GM19463 (cell line): ENCODE results near the gene BRINP1.

ENCODE experiments used
- ATAC-seq: cut with Tn5 transposase; IDR thresholded peaks from one replicate; pipeline ENCODE4 v1.9.1; 2021; ENCODE audit warnings: mild to moderate bottlenecking, moderate library complexity; ENCODE audit not compliant: unreplicated experiment

Gene BRINP1

DNA sequence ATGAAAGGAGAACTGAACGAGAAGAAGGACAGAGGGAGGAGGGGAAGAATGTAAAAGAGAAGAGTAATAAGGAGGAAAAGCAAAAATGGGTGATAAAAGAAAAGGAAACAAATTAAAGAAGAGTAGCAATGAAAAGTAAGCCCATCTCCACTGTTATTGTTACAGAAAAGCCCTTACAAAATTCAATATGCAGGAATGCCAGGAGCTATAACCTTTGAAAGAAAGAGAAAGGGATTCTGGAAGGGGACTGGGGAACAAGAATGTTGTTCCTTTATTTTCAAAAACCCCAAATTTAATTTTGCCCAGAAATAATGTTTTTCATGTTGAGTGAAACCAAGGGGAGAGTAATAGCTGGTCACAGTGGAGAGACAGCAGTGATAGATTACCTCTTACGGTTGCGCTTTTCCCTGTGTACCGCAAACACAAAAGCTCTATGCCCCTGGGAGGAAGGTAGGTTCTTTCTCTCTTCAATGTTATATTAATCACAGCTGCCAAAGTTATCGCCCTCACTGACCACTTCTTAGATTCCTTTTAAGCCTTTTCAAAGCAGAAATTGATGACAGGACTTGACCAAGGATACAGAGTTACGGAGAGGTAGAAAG is 86.7 kb downstream of the BRINP1 start:
- ATAC-seq = no peak

DNA sequence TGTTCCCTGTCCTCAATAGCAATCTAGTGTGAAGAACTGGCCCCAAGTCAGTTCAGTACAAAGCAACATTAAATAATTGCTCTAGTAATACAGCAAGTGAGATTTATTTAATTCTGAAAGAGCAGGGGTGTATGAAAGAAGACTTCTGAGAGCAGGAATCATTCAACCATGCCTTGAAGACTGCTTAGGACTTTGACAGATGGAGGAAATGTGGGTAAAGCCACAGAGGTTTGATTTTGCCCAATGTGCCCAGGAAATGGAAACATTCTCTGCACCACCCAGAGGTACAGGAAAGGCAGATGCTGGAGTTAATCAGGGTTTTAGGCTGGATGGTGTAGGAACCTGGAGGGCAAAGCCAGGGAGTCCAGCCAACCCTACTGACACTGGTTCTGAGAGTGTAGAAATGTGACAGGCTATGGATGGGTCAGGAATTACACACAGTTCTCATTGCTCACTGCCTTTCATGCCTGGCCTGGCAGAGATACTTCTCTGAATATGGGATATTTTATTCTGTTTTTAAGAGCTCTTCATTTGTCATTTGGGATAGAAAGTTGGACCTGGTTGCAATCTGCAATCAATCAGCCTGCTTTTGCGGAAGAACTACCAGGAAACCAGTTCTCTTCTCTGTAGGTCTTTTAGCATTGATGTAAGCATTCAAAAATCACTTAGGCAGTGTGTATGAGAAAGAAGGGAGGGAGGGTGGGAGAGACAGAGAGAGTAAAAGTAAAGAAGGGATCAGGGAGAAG is 88.3 kb downstream of the BRINP1 start:
- no peak for ATAC-seq

DNA sequence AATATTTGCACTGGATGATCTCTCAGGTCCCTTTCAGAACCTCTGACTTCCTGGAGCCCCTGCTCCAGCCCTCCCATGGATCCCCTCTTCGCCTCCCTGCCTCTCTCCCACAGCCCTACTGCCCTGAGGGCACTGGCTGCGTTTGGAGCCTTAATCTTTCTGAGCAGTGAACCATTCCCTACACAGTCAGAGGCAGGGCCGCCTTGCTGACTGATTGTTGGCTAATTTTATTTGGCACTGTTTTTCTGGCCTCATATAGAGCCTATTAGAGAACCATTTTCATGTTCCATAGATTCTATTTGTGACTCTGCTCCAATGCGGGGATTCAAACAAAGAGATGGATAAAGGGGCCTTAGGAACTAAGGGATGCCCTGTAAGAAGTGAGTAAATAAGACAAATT is 91.1 kb downstream of the BRINP1 start:
- no peak for ATAC-seq

DNA sequence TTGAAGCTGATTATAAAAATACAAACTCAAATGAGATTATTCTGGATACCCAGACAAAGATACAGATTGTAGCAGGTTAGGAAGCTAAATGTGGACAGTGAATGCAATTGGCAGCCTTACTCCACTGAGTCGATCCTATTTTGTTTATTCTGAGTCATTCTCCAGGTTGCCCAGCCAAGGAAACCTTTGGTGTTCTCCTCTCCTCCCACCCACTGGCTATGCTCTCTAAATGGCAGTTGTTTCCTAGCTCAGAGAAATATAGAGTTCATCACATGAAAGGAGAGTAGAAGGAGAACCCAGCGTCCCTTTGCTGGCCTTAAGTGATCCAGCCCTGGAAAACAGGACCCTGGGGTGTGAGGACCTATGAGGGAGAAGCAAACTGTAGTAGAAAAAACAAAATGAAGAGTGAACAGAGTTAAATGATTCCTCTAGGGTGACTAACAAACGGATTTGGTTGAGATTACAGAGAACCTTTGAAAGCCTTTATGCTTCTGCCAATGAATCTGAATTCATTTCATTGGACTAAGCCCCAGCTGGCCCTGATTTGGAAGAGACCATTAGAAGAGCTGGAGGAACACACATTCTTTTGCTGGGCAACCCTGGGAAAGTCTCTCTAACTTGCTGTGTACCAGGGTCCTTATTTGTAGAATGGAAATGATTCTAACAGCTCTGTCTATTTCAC is 95.1 kb downstream of the BRINP1 start:
- ATAC-seq = no peak

DNA sequence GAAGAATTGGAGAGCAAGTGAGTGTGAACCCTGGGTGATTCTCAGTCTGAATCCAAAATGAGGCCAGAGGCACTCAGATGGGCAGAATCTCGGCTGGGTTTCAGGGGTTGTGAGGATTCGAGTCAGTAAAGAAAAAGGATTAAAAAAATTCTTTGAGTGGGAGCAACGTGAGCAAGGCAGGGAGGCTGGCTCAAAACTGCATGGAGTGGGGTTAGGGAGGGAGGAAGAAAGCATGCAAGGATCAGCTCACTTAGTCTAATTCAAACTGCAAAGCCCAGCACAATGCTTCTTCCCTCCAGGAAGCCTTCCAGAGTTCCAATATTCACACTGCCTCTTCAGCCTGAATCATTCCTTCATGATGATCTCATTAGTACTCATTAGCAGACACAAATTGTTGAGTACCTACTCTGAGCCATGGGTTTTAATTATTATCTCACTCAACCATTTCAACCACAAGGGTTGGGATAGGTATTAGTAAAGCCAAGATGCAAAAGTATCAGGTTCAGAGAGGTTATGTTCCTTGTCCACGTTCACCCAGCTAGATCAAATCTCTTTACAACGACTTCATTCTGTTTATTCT is 95.8 kb downstream of the BRINP1 start:
- no peak for ATAC-seq

DNA sequence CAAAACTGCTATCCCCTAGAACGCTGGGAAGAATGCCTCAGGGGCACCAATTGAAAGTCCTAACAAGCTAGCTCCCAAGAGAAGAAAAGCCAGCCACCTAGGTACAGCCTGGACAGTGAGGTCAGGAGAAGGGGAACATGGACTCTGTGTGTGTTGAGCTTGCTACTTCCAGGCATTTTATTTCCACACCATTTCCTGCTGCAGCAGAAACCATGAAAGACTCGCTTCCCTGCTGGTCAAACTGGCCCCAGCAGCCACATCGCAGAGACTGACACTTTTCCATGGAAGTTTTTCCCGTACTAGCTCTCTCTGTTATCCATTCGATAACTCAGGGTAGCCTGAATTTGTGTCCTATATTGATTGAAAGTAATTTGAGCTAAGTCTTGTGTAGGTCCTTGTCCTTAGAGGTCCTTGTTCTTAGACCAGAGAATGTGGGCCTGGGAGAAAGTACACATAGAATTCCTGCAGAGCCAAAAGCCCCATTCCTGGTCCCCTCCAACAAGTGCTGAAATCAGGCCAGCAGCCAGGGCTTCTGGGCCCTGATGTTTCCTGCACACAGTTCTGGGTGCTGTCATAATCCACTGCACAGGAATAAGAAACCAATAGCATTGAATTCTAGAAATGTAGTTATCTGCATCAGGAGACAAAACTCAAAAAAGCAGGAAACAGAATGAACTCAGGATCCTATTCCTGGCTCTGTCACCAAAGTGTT is 96.6 kb downstream of the BRINP1 start:
- no peak for ATAC-seq

DNA sequence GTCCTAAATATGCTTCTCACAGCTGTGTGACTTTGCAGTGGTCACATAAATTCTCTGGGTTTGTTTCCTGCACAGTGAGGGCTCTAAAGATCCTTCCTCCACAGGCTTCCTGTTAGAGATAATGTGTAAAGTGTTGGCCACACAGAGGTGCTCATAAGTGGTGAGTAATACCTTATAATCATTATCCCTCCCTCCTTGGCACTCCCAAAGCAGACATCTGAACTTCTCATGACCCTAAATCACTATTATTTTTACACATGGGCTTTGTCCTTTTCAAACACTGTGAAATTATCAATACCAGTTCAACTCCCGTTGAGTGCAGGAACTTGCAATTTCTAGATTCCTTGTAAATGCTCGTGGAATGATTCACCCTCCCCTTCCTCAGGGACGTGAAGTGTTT is 100.2 kb downstream of the BRINP1 start:
- no peak for ATAC-seq

DNA sequence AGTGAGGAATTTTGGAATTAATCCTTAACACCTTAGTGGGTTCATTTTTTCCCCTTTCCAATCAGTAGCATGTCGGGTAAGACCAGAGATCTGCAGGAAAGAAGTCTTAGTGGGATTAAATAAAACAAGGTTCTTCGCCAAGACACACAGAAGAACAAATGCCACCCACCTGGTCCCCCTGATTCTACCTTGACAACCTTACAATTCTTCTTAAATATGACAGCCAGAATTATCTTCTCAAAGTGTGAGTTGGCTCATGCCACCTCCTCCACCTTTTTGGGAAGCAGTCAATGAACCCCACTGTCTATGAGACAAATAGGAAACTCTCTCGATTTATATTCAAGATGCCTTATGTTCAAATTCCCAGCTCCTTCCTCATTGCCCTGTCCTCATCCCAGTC is 105.1 kb downstream of the BRINP1 start:
- ATAC-seq = no peak

DNA sequence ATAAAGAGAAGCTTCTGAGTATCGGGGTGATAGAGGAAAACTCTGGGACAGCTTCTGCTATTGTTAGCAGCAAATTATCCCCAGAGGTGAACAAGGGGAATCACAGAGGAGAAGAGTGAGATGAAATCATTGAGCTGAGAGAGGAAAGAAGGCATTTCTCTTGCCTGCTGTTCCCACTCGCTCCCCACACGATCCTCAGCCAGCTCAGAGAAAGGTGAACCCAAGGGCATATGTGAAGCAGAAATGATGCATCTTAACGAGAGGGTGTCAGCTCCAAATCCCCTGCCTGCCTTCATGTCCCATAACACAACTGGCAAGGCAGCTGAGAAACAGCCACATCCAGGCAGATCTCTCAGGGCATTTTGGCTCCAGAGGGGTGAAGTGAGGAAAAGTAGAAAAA is 111.6 kb downstream of the BRINP1 start:
- ATAC-seq = no peak

DNA sequence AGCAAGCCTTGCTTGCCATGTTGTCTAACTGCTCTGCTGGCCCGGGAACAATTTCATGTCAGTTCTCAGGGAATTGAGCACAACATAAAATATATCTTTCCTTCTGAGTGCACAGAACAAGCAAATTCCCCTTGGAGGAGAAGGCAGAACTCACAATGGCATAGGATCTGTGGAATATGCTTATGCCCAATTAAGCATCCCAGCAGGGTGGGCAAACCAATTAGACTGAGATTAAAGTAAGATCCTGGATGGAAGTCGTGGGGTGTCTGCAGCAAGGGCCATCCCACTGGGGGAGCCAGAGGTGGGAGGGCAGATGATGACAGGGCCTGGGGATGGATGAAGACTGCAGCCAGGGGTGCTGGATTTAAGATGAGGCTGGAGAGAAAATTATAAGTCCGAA is 114.1 kb downstream of the BRINP1 start:
- no peak for ATAC-seq

DNA sequence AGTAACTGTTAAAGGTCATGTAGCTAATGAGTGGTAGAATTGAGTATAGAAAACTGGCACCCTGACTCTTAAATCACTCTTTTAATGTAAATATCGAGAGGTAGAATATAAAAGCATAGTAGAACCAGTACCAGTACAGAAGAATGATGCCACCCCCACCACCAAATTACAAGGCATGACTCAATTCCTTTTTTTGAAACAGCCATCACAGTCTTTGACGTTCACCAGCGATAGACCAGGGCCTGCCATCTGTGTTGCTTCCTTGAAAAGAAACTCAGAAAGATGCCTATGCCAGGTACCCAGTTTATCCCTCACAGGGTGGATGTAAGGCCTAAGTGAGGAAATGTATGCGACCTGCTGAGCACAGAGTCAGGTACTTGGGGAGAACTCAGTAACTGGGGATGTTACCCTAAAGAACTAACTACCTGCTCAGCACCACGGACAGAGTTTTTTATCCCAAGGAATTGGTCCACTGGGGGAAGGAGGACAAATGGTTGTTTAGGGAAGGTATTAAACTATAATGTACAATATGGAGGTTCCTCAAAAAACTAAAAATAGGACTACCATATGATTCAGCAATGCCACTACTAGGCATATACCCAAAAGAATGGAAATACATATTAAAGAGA is 116.5 kb downstream of the BRINP1 start:
- ATAC-seq = no peak

DNA sequence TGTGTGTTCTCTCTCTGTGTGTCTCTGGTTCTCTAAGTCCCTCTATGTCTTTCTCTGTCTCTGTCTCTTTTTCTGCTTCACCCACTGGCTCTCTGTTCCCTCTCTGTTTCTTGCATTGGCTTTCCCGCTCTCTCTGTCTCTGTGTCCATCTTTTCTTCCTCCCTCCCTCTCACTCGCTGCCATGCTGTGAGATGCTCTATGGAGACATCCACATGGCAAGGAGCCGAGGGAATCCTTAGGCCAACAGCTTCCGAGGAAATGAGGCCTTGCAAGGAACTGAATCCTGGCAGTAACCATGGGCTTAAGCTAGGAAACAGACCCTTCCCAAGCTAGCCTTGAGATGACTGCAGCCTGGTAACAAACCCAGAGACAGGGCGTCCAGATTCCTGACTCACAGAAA is 117.3 kb downstream of the BRINP1 start:
- ATAC-seq = no peak

DNA sequence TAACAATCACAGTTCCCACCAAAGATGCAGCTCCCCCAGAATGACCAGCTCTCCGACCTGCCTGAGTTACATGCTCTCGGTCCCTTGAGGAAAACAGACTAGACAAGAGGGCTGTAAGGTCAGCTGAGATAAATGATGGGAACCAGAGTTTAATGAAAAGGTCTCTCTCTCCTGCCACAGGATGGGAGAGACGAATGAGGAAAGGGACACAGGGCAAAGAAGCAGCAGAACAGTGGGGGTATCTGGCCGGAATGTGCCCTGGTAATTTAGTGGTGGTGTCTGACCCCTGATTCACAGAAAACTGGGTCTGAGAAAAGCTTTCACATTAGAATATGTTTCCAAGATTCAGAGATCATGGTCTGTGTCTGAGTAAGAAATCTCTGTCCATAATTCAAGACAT is 118.5 kb downstream of the BRINP1 start:
- no peak for ATAC-seq

DNA sequence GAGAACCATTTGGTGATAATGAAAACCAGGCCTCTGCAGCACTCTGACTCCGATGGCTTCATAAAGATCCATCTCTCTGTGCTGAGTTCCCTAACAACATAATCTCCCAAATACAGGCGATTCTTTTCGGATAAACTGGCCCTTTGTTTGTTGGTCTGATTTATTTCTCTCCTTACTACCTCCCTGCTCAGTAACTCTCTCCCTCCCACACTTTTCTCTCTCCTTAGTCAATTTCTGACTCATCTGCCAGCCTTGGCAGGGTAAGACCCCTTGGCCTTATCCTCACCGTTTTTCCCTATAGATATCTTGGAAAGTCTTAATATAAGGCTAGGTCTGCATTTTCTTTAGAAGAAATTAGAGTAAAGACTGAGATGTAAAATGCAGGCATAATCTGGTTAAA is 128.7 kb downstream of the BRINP1 start:
- ATAC-seq = no peak

DNA sequence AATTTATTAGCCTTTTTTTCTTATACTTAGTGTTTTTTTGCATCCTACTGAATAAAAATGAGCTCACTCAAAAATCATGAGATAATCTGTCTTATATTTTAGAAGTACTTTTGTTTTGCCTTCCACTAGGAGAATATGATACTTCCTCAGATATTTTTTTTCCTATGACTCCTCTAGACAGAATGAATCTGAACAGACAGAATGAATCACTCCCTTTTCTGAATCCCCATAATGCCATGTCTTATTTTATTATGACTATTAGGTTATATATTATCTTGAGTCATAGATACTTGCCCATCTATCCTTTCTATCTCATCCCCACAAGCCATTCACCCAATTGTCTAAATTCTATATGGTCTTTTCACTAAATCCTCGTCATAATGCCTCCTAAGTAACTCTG is 134.6 kb downstream of the BRINP1 start:
- ATAC-seq = no peak

DNA sequence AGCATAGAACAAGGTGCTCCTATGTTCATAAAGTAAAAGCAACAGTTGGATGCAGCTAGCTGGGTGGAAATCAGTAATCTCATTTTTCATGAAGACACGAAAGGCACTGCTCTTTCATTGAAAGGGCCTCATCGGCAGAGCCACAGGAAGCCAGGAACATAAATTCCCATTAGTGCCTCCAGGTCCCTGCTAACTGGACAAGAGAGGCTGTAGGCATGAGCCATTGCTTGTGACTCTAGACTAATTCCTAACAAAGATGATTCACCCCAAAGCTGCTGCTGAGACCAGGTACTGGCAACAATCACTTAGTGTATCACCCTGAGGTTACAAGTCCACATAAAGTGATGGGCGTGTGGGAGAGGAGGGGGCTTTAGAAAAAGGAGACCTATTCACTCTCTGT is 141.8 kb downstream of the BRINP1 start:
- no peak for ATAC-seq

DNA sequence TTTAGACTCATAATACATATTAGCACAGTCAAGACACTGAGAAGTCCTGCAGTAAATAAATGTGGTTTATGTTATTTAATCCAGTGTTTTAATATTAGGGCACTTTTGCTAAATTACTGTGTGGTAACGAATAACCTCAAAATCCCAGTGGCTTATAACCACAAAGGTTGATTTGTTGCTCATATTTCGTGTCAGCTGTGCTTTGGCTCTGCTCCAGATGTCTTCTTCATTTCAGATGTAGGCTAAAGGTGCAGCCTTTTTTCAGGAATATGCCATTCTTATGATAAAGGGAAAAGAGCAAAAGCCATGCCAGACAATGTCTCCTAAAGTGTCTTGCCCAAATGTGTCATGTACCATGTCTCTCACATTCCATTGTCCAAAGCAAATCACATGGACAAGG is 144.8 kb downstream of the BRINP1 start:
- ATAC-seq = no peak

DNA sequence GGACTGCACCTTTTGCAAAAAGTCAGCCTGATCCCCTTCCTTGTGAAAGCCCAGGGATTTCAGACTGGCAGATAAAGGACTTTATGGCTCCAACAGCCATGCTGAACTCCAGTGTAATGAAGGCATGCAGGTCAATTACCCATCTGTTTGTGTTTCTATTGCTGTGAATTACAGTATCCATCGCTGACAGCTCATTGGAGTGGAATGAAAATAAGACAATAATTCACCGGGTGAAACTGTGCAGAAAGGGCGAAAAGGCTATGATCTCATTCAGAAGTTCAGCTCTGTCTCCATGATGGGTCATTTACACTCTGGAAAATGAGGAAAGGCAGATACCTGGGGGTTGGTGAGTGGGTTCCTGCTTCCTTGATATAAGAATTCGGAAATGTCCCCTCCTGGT is 148.0 kb downstream of the BRINP1 start:
- ATAC-seq = no peak

DNA sequence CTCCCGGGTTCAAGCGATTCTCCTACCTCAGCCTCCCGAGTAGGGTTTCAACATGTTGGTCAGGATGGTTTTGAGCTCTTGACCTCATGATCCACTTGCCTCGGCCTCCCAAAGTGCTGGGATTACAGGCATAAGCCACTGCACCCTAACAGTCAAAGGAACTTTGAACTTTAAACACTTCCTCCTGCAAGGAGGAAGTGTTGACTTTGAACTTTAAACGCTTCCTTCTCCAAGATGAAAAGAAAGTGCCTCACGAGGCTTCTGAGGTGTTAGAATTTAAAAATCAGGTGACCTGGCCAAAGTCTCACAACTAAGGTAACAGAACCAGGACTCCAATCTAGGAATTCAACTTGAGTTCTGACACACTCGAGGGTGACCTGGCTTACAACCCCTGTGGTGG is 150.9 kb downstream of the BRINP1 start:
- no peak for ATAC-seq

DNA sequence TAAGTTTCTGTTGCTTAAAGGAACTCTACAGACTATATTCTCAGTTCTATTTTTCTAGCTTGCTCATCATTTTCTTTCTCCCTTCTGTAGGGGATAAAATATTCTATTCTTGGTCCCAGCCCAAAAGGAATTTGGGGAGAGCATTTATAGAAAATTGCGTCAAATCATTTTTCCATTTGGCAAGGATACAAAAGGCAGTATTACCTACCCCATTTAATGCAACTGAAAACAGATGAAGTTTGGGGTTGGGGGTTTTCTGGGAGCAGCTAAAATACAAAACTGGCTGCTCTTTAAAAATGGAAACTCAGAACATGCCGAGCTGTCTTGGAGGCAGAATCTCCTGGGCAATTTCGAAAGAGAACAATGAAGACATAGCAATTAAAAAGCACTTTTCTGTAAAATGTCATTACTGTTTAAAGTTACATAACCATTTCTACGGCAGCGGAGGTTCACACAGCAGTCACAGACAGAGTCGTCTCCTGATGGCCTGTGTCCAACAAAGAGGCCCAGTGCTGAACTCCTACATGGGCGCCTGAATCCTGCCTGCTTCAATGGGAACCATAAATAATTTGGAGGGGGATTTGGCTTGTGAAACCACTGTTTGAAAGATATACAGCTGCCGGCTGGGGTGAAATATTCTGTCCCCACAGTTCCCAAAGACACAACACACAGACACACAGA is 152.4 kb downstream of the BRINP1 start:
- ATAC-seq = no peak
